ENCODE results near the gene EBI3.
"Not testable (repeated sequence)": the region's sequence is repeated elsewhere in the genome, so short reads cannot be mapped to it uniquely, and the experiment has no call there.

The EBI3 gene

GRCh38 chr19:4234862-4235201, 5.5 kb downstream of the EBI3 start:
- Histone ChIP-seq H3K4me1 (peaks cover 0 to 20% (median 0%) of the 10 kb centered on the region in 10 experiments; a peak in 3 of 20 replicates), H3K4me2 (no peak overlapping the region; a peak in 1 of 22 replicates), H4K20me1 (0 out of 22 replicates have a peak, but pooled peaks cover 0 to 10% (median 0%) of the 10 kb centered on the region in 11 experiments), H3K27me3 (no peaks in the 10 kb centered on the region), H3K9me3 (replicated peaks in 1 of 11) (no peaks in the 10 kb centered on the region), H3K4me3 (no peak overlapping the region), H3K36me3 (peaks cover 0 to 22% (median 0%) of the 10 kb centered on the region in 11 experiments; a peak in 5 of 22 replicates), H3K27ac (no peak overlapping the region), H3K9ac (no peak overlapping the region)
- TF ChIP-seq Cebpa-rat (IDR thresholded peaks at IDR 0.05): no peak

- Histone ChIP-seq H3K9me3 (replicated peaks in 1 of 11) (peaks cover 0 to 12% (median 7%) of the 10 kb centered on the region in 11 experiments; a peak in 11 of 22 replicates), H3K4me1 (peaks cover 9 to 36% (median 12%) of the 10 kb centered on the region in 10 experiments; a peak in 19 of 20 replicates), H3K36me3 (peaks cover 0 to 22% (median 0%) of the 10 kb centered on the region in 11 experiments; a peak in 5 of 22 replicates)
- not testable (repeated sequence) for H3K4me3 ChIP-seq, H3K4me2 ChIP-seq, H3K27ac ChIP-seq, H3K27me3 ChIP-seq, H3K9ac ChIP-seq, H4K20me1 ChIP-seq
These were observed 8.2 kb downstream of the EBI3 start for GRCh38 chr19:4237510-4237909.

- Histone ChIP-seq H3K36me3 (peaks cover 0 to 22% (median 0%) of the 10 kb centered on the region in 11 experiments; a peak in 5 of 22 replicates), H3K9ac (no peak overlapping the region), H3K4me2 (no peak overlapping the region), H3K4me3 (no peak overlapping the region), H3K9me3 (replicated peaks in 1 of 11) (peaks cover 0 to 12% (median 7%) of the 10 kb centered on the region in 11 experiments; a peak in 11 of 22 replicates), H4K20me1 (0 out of 22 replicates have a peak, but pooled peaks cover 0 to 10% (median 0%) of the 10 kb centered on the region in 11 experiments), H3K27ac (no peak overlapping the region), H3K27me3 (no peaks in the 10 kb centered on the region), H3K4me1 (peaks cover 13 to 42% (median 18%) of the 10 kb centered on the region in 10 experiments; a peak in 19 of 20 replicates)
- no peak for TF ChIP-seq Cebpa-rat (IDR thresholded peaks at IDR 0.05)
These were observed 9.5 kb downstream of the EBI3 start for GRCh38 chr19:4238831-4239230.

- peak overlapping the region in 7 of 11 experiments; percentile 16 to 74 (median 60); a peak in 9 of 22 replicates for H3K9ac ChIP-seq
- peaks cover 0 to 13% (median 0%) of the 10 kb centered on the region in 11 experiments; a peak in 5 of 22 replicates for H3K36me3 ChIP-seq
- H3K27me3 ChIP-seq: no peaks in the 10 kb centered on the region
- TF ChIP-seq Cebpa-rat (IDR thresholded peaks at IDR 0.05): no peak
- peak overlapping the region in 9 of 11 experiments; percentile 29 to 83 (median 65); a peak in 17 of 22 replicates for H3K27ac ChIP-seq
- H3K4me3 ChIP-seq: peak overlapping the region in 3 of 10 experiments; percentile 14 to 37 (median 22); a peak in 3 of 20 replicates
- peaks cover 19 to 48% (median 26%) of the 10 kb centered on the region in 10 experiments for H3K4me1 ChIP-seq
- peaks cover 0 to 12% (median 7%) of the 10 kb centered on the region in 11 experiments; a peak in 11 of 22 replicates for H3K9me3 ChIP-seq (replicated peaks in 1 of 11)
- H3K4me2 ChIP-seq: peak overlapping the region; percentile 33 to 90 (median 54)
- no peaks in the 10 kb centered on the region for H4K20me1 ChIP-seq
These were observed 12.6 kb downstream of the EBI3 start for GRCh38 chr19:4241824-4242430.

- peak overlapping the region in 9 of 11 experiments; percentile 92 to 99 (median 96); a peak in 13 of 22 replicates for H3K27ac ChIP-seq
- peaks cover 0 to 11% (median 7%) of the 10 kb centered on the region in 11 experiments; a peak in 11 of 22 replicates for H3K9me3 ChIP-seq (replicated peaks in 1 of 11)
- H4K20me1 ChIP-seq: peaks cover 0 to 31% (median 9%) of the 10 kb centered on the region in 11 experiments; a peak in 11 of 22 replicates
- 0 out of 20 replicates have a peak overlapping the region, but pooled peaks of 1 of the 10 experiments have one; percentile 75 for H3K4me3 ChIP-seq
- peak overlapping the region; percentile 52 to 87 (median 68); a peak in 21 of 22 replicates for H3K4me2 ChIP-seq
- H3K36me3 ChIP-seq: peaks cover 22 to 34% (median 28%) of the 10 kb centered on the region in 11 experiments
- H3K9ac ChIP-seq: peak overlapping the region in 3 of 11 experiments; percentile 93 to 95 (median 95); a peak in 2 of 22 replicates
- H3K27me3 ChIP-seq: not testable (repeated sequence)
- H3K4me1 ChIP-seq: peaks cover 24 to 49% (median 34%) of the 10 kb centered on the region in 10 experiments
These were observed 16.6 kb downstream of the EBI3 start for GRCh38 chr19:4245938-4246337.

GRCh38 chr19:4246767-4247593, 17.7 kb downstream of the EBI3 start, which contains the start of gene YJU2:
TSS of gene YJU2 (plus strand) at chr19:4247080. CDS start at chr19:4247147, 67 bp downstream.
- peaks cover 0 to 31% (median 9%) of the 10 kb centered on the region in 11 experiments; a peak in 11 of 22 replicates for H4K20me1 ChIP-seq
- H3K36me3 ChIP-seq: peaks cover 32 to 44% (median 39%) of the 10 kb centered on the region in 11 experiments
- peak within 1 kb of the TSS; percentile 57 to 77 (median 70) for H3K4me3 ChIP-seq
- H3K4me1 ChIP-seq: peaks cover 20 to 38% (median 27%) of the 10 kb centered on the region in 10 experiments
- peak within 1 kb of the TSS; percentile 89 to 95 (median 94) for H3K9ac ChIP-seq
- H3K9me3 ChIP-seq (replicated peaks in 1 of 11): peaks cover 0 to 3% (median under 1%) of the 10 kb centered on the region in 11 experiments; a peak in 6 of 22 replicates
- no peaks in the 10 kb centered on the region for H3K27me3 ChIP-seq
- peak within 1 kb of the TSS; percentile 66 to 87 (median 76) for H3K4me2 ChIP-seq
- H3K27ac ChIP-seq: peak within 1 kb of the TSS; percentile 90 to 99 (median 96)
- TF ChIP-seq Cebpa-rat (IDR thresholded peaks at IDR 0.05): no peak

GRCh38 chr19:4256563-4256962, 27.2 kb downstream of the EBI3 start:
- H3K4me3 ChIP-seq: no peak overlapping the region
- H3K9ac ChIP-seq: no peak overlapping the region
- H3K9me3 ChIP-seq (replicated peaks in 1 of 11): peaks cover 5 to 13% (median 7%) of the 10 kb centered on the region in 11 experiments; a peak in 18 of 22 replicates
- H3K4me2 ChIP-seq: no peak overlapping the region
- peaks cover 0 to 21% (median 0%) of the 10 kb centered on the region in 11 experiments; a peak in 4 of 22 replicates for H4K20me1 ChIP-seq
- peaks cover 81 to 100% (median 93%) of the 10 kb centered on the region in 11 experiments for H3K36me3 ChIP-seq
- no peak for TF ChIP-seq Cebpa-rat (IDR thresholded peaks at IDR 0.05)
- H3K27ac ChIP-seq: no peak overlapping the region
- H3K4me1 ChIP-seq: peaks cover 12 to 22% (median 17%) of the 10 kb centered on the region in 10 experiments
- no peaks in the 10 kb centered on the region for H3K27me3 ChIP-seq

GRCh38 chr19:4257025-4257424, 27.7 kb downstream of the EBI3 start:
- H3K27me3 ChIP-seq: no peaks in the 10 kb centered on the region
- H3K9me3 ChIP-seq (replicated peaks in 1 of 11): peaks cover 5 to 13% (median 7%) of the 10 kb centered on the region in 11 experiments; a peak in 18 of 22 replicates
- no peak overlapping the region for H3K4me2 ChIP-seq
- no peak overlapping the region for H3K9ac ChIP-seq
- peaks cover 0 to 21% (median 0%) of the 10 kb centered on the region in 11 experiments; a peak in 4 of 22 replicates for H4K20me1 ChIP-seq
- H3K27ac ChIP-seq: no peak overlapping the region
- H3K36me3 ChIP-seq: peaks cover 80 to 100% (median 93%) of the 10 kb centered on the region in 11 experiments
- peaks cover 12 to 22% (median 18%) of the 10 kb centered on the region in 10 experiments for H3K4me1 ChIP-seq
- no peak overlapping the region for H3K4me3 ChIP-seq
- TF ChIP-seq Cebpa-rat (IDR thresholded peaks at IDR 0.05): no peak

Data from BLaER1 treated with 17β-estradiol and CSF1 and Interleukin-3, amounts not matched to agents 10 nM and 100 nM (cell line).